Measurements from ENCODE around the gene TMEM255B.

DNA sequence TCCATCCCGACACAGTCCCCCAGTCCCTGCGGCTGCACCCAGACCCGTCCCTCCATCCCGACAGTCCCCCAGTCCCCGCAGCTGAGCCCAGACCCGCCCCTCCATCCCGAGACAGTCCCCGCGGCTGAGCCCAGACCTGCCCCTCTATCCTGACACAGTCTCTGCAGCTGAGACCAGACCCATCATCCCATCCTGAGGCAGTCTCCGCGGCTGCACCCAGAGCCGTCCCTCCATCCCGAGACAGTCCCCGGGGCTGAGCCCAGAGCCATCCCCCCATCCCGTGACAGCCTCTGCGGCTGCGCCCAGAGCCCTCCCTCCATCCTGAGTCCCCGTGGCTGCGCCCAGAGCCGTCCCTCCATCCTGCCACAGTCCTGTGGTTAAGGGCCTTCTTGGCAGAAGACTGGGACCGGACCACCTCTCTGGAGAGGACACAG lies 28.8 kb upstream of the TMEM255B start:
- no peak for TF ChIP-seq GATA2 (IDR thresholded peaks at IDR 0.05; ENCODE audit: low read depth, low read length)
- TF ChIP-seq GATA3 (IDR thresholded peaks at IDR 0.05; ENCODE audit: low read depth, low read length) = no peak
